HEK293 (cell line): ENCODE measurements around the gene CCDC69.

Experiments used
- CTCF ChIA-PET: fragments of 350-600 bp; formaldehyde crosslinking; extraction: SDS; loops from one replicate; lab custom pipeline; 2021; ENCODE audit warnings: antibody characterized with exemption; lab: Yijun Ruan, JAX
- POLR2A ChIA-PET: fragments of 300-600 bp; formaldehyde crosslinking; extraction: SDS; loops from one replicate; lab custom pipeline; 2020; ENCODE audit warnings: antibody characterized with exemption, inconsistent platforms; lab: Yijun Ruan, JAX
- H3K27ac ChIP-seq: fragments of 200-500 bp; sonication (Bioruptor generic); 2 replicates; pipeline ENCODE4 v1.5.1; 2014; ENCODE audit warnings: low read depth, low read length, control low read depth, inconsistent platforms; ENCODE audit errors: extremely low read depth
- H3K36me3 ChIP-seq, 2 experiments: fragments of 200-500 bp in 1 of 2; sonication (Bioruptor generic) in 1 of 2; 1 replicate in 1 of 2; 2 replicates in 1 of 2; pipeline ENCODE4 v1.5.1; 2014 to 2017; ENCODE audit warnings: inconsistent platforms in 2 of 2, low read length in 2 of 2; ENCODE audit not compliant: control insufficient read depth in 2 of 2, insufficient read depth in 1 of 2
- H3K4me1 ChIP-seq: fragments of 200-500 bp; sonication (Bioruptor generic); 2 replicates; pipeline ENCODE4 v1.5.1; 2014; ENCODE audit warnings: mild to moderate bottlenecking, low read length, inconsistent platforms; ENCODE audit not compliant: control insufficient read depth, insufficient read depth
- H3K4me3 ChIP-seq: 2 replicates; pipeline ENCODE4 v1.5.1; 2011; ENCODE audit warnings: low read depth, mild to moderate bottlenecking, control low read depth, low read length, moderate library complexity
- H3K9me3 ChIP-seq: fragments of 200-500 bp; sonication (Bioruptor generic); 2 replicates; pipeline ENCODE4 v1.5.1; 2014; ENCODE audit warnings: low read depth, low read length, inconsistent platforms; ENCODE audit not compliant: control insufficient read depth, insufficient read depth
- ATF2 ChIP-seq: fragments of 450-650 bp; formaldehyde crosslinking; IDR thresholded peaks from 2 replicates; pipeline ENCODE4 v1.5.1; 2016; ENCODE audit warnings: missing biosample characterization, missing genetic modification characterization, low read depth
- GLI4 ChIP-seq: fragments of 450-650 bp; formaldehyde crosslinking; IDR thresholded peaks from 2 replicates; pipeline ENCODE4 v1.5.1; 2016; ENCODE audit warnings: missing biosample characterization, missing genetic modification characterization
- GLIS1 ChIP-seq: fragments of 450-650 bp; formaldehyde crosslinking; IDR thresholded peaks from 2 replicates; pipeline ENCODE4 v1.5.1; 2016; ENCODE audit warnings: missing biosample characterization, missing genetic modification characterization
- HOXA7 ChIP-seq: sonication (generic); formaldehyde crosslinking; IDR thresholded peaks from 2 replicates; pipeline ENCODE4 v1.8.1; 2022; ENCODE audit warnings: missing genetic modification reagents, borderline replicate concordance
- HOXC10 ChIP-seq: sonication (generic); formaldehyde crosslinking; IDR thresholded peaks from 2 replicates; pipeline ENCODE4 v1.8.1; 2023; ENCODE audit warnings: mild to moderate bottlenecking, missing genetic modification reagents
- IKZF3 ChIP-seq: fragments of 450-650 bp; IDR thresholded peaks from 2 replicates; pipeline ENCODE4 v1.5.0; 2018; ENCODE audit warnings: missing biosample characterization, mild to moderate bottlenecking, missing genetic modification characterization, moderate library complexity
- KLF1 ChIP-seq: fragments of 450-650 bp; formaldehyde crosslinking; IDR thresholded peaks from 2 replicates; pipeline ENCODE4 v1.5.1; 2016; ENCODE audit warnings: missing biosample characterization, missing genetic modification characterization
- PRDM2 ChIP-seq: fragments of 450-650 bp; formaldehyde crosslinking; IDR thresholded peaks from 2 replicates; pipeline ENCODE4 v1.5.1; 2016; ENCODE audit warnings: missing biosample characterization, missing genetic modification characterization, borderline replicate concordance
- YY2 ChIP-seq: fragments of 450-650 bp; formaldehyde crosslinking; IDR thresholded peaks from 2 replicates; pipeline ENCODE4 v1.5.1; 2016; ENCODE audit warnings: missing biosample characterization, missing genetic modification characterization
- ZBTB1 ChIP-seq: fragments of 450-650 bp; formaldehyde crosslinking; IDR thresholded peaks from 2 replicates; pipeline ENCODE4 v1.5.1; 2016; ENCODE audit warnings: missing biosample characterization, missing genetic modification characterization
- ZFP69B ChIP-seq: fragments of 450-650 bp; formaldehyde crosslinking; IDR thresholded peaks from 2 replicates; pipeline ENCODE4 v1.5.1; 2016; ENCODE audit warnings: missing biosample characterization, missing genetic modification characterization
- ZNF19 ChIP-seq: fragments of 450-650 bp; formaldehyde crosslinking; IDR thresholded peaks from 2 replicates; pipeline ENCODE4; 2016; ENCODE audit warnings: missing biosample characterization, missing genetic modification characterization, low read depth
- ZNF223 ChIP-seq: fragments of 450-650 bp; formaldehyde crosslinking; IDR thresholded peaks from 2 replicates; pipeline ENCODE4 v1.5.1; 2016; ENCODE audit warnings: missing biosample characterization, missing genetic modification characterization
- ZNF394 ChIP-seq: fragments of 450-650 bp; formaldehyde crosslinking; IDR thresholded peaks from 2 replicates; pipeline ENCODE4 v1.5.1; 2016; ENCODE audit warnings: missing biosample characterization, missing genetic modification characterization, mild to moderate bottlenecking, moderate library complexity, borderline replicate concordance
- ZNF404 ChIP-seq: fragments of 450-650 bp; formaldehyde crosslinking; IDR thresholded peaks from 2 replicates; pipeline ENCODE4 v1.5.1; 2017; ENCODE audit warnings: missing biosample characterization, missing genetic modification characterization
- ZNF416 ChIP-seq: fragments of 450-650 bp; formaldehyde crosslinking; IDR thresholded peaks from 2 replicates; pipeline ENCODE4 v1.5.1; 2016; ENCODE audit warnings: missing biosample characterization, missing genetic modification characterization
- ZNF558 ChIP-seq: fragments of 450-650 bp; formaldehyde crosslinking; IDR thresholded peaks from 2 replicates; pipeline ENCODE4 v1.5.1; 2016; ENCODE audit warnings: missing biosample characterization, missing genetic modification characterization
- ZNF571 ChIP-seq: fragments of 450-650 bp; formaldehyde crosslinking; IDR thresholded peaks from 2 replicates; pipeline ENCODE4 v1.5.0; 2017; ENCODE audit warnings: missing biosample characterization, missing genetic modification characterization
- ZNF621 ChIP-seq: fragments of 450-650 bp; formaldehyde crosslinking; IDR thresholded peaks from 2 replicates; pipeline ENCODE4 v1.5.1; 2017; ENCODE audit warnings: missing biosample characterization, missing genetic modification characterization
- ZNF626 ChIP-seq: fragments of 450-650 bp; sonication (Bioruptor Pico); formaldehyde crosslinking; IDR thresholded peaks from 2 replicates; pipeline ENCODE4 v1.5.1; 2018; ENCODE audit warnings: missing biosample characterization, missing genetic modification characterization, inconsistent platforms
- ZNF677 ChIP-seq: fragments of 450-650 bp; IDR thresholded peaks from 2 replicates; pipeline ENCODE4 v1.5.0; 2018; ENCODE audit warnings: missing biosample characterization, mild to moderate bottlenecking, missing genetic modification characterization, moderate library complexity
- ZNF785 ChIP-seq: fragments of 450-650 bp; formaldehyde crosslinking; IDR thresholded peaks from 2 replicates; pipeline ENCODE4 v1.5.1; 2016; ENCODE audit warnings: missing biosample characterization, missing genetic modification characterization
- ZSCAN5A ChIP-seq: fragments of 450-650 bp; formaldehyde crosslinking; IDR thresholded peaks from 2 replicates; pipeline ENCODE4 v1.5.1; 2016; ENCODE audit warnings: missing biosample characterization, missing genetic modification characterization
- TF ChIP-seq, protein P1 (sequence below): fragments of 450-650 bp; formaldehyde crosslinking; IDR thresholded peaks from 2 replicates; pipeline ENCODE4 v1.5.1; 2016; ENCODE audit warnings: missing biosample characterization, missing genetic modification characterization

Gene CCDC69

GRCh38 chr5:151200913-151201595 lies 22.8 kb downstream of the CCDC69 start:
- ChIA-PET CTCF (interaction anchor here (0.6 to 1.5 kb wide), 2 partner anchors 36 to 246 kb away, joined by 3 to 4 read pairs; no protein-coding TSS in a partner anchor), POLR2A (no interaction called here)
- no peaks in the 10 kb centered on the region for H3K9me3 ChIP-seq
- no peak overlapping the region for H3K4me3 ChIP-seq
- TF ChIP-seq ZNF223 (tag by site-specific recombination), result no peak
- no peak for TF ChIP-seq GLIS1 (tag by site-specific recombination)
- no peak for TF ChIP-seq PRDM2 (tag by site-specific recombination)
- no peak for TF ChIP-seq ZNF621 (tag by site-specific recombination)
- no peak for TF ChIP-seq ZNF677
- TF ChIP-seq IKZF3 (tag by site-specific recombination), result no peak
- no peak for TF ChIP-seq ZSCAN5A (tag by site-specific recombination)
- TF ChIP-seq HOXC10, result no peak
- no peak for TF ChIP-seq ZNF571
- no peak for TF ChIP-seq GLI4 (tag by site-specific recombination)
- TF ChIP-seq ZNF785, result no peak
- TF ChIP-seq, protein P1, sequence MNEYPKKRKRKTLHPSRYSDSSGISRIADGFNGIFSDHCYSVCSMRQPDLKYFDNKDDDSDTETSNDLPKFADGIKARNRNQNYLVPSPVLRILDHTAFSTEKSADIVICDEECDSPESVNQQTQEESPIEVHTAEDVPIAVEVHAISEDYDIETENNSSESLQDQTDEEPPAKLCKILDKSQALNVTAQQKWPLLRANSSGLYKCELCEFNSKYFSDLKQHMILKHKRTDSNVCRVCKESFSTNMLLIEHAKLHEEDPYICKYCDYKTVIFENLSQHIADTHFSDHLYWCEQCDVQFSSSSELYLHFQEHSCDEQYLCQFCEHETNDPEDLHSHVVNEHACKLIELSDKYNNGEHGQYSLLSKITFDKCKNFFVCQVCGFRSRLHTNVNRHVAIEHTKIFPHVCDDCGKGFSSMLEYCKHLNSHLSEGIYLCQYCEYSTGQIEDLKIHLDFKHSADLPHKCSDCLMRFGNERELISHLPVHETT (tag by site-specific recombination), result no peak
- TF ChIP-seq YY2, result no peak
- H3K4me1 ChIP-seq, result no peaks in the 10 kb centered on the region
- no peak overlapping the region for H3K27ac ChIP-seq
- H3K36me3 ChIP-seq, result peaks cover 0 to 21% of the 10 kb centered on the region in 2 experiments; a peak in 1 of 3 replicates

- no peaks in the 10 kb centered on the region for H3K4me1 ChIP-seq
- no peaks in the 10 kb centered on the region for H3K9me3 ChIP-seq
- peaks cover 0 to 21% of the 10 kb centered on the region in 2 experiments; a peak in 1 of 3 replicates for H3K36me3 ChIP-seq
- no peak overlapping the region for H3K4me3 ChIP-seq
- no peak overlapping the region for H3K27ac ChIP-seq
- ChIA-PET CTCF (interaction anchor here (0.7 to 1.0 kb wide), 2 partner anchors 35 to 178 kb away, joined by 3 to 4 read pairs; no protein-coding TSS in a partner anchor), POLR2A (no interaction called here)
- no peak for TF ChIP-seq ZNF626 (tag by site-specific recombination)
- TF ChIP-seq ZNF394, result no peak
- TF ChIP-seq ZNF404 (tag by site-specific recombination), result no peak
- no peak for TF ChIP-seq ZNF416 (tag by site-specific recombination)
- no peak for TF ChIP-seq KLF1 (tag by site-specific recombination)
- no peak for TF ChIP-seq ZBTB1
- no peak for TF ChIP-seq ZNF19 (tag by site-specific recombination)
- TF ChIP-seq HOXA7, result no peak
- TF ChIP-seq ZFP69B (tag by site-specific recombination), result no peak
- no peak for TF ChIP-seq ZNF558 (tag by site-specific recombination)
- no peak for TF ChIP-seq ATF2 (tag by site-specific recombination)
Observed at GRCh38 chr5:151199581-151200185, 24.2 kb downstream of the CCDC69 start.
